ENCODE measurements around the gene ELOB.

DNA sequence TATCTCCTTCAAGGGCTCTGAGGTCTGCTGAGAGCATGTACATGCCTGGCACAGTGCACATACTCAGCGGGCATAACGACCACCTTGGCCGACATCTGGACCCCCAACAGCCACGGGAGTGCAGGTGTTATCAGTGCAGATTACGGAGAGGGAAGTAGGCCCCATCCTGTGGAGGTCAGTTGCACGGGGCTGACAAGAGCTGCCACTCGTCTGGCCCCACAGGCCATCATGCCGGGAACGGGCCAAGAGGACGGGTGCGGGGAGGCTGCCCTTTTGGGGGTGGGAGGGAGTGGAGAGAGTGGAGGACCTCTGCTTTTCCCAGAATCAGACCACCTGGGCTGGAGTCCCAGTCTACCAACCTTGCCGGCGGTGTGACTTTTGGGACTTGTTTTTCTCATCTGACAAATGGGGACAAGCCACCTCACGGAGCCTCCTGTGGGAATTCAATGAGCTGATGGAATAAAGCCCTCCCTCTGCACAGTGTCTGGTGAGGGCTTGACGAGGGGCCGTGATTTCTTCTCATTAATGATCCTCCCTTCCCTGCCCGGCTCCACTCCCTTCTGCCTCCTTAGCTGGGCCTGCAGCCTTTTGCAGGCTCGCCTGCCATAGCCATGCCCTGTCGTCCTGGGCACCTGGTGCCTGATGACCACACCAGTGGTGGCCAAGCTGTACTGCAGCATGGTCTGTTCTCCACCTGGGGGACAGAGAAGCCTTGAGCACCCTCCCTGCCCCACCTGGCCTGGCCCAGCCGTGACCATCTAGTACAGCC, 5.7 kb upstream of the ELOB start:
- no peak for TF ChIP-seq POLR2A (IDR thresholded peaks at IDR 0.05; ENCODE audit: low read depth, low read length)
- no peak for TF ChIP-seq POLR2AphosphoS5 (IDR thresholded peaks at IDR 0.05; ENCODE audit: low read depth, low read length)
- no peak for TF ChIP-seq TAF1 (IDR thresholded peaks at IDR 0.05; ENCODE audit: borderline replicate concordance, low read depth, low read length)
